K562 (cell line): ENCODE data around the gene CAPZA1. TPM values are rescaled to one million over a fixed set of nuclear protein-coding genes. Genes with fewer than 3 reads are reported as not detected.

Experiments used
- CBFA2T2 ChIP-seq: fragments of 450-650 bp; conservative IDR thresholded peaks from 2 replicates; pipeline ENCODE4 v1.6.1; 2017; ENCODE audit warnings: mild to moderate bottlenecking
- CTBP1 ChIP-seq: fragments of 450-650 bp; IDR thresholded peaks from 2 replicates; pipeline ENCODE4 v1.6.1; 2016; ENCODE audit warnings: borderline replicate concordance
- E2F4 ChIP-seq: sonication (generic); formaldehyde crosslinking; IDR thresholded peaks from 2 replicates; pipeline ENCODE4 v1.8.0; 2022; ENCODE audit warnings: mild to moderate bottlenecking, low read depth, missing genetic modification reagents
- GABPB2 ChIP-seq: fragments of 250-450 bp; sonication (Bioruptor Pico); conservative IDR thresholded peaks from 2 replicates; pipeline ENCODE4 v1.5.1; 2021; ENCODE audit warnings: mild to moderate bottlenecking
- ILF3 ChIP-seq: fragments of 450-650 bp; IDR thresholded peaks from 2 replicates; pipeline ENCODE4 v1.6.1; 2018; ENCODE audit warnings: antibody characterized with exemption, mild to moderate bottlenecking, moderate library complexity, borderline replicate concordance
- JUND ChIP-seq, 2 experiments: IDR thresholded peaks; 2 replicates in 1 of 2; 3 replicates in 1 of 2; pipeline ENCODE4 v1.6.1; 2011; ENCODE audit warnings: borderline replicate concordance in 2 of 2, low read depth in 2 of 2, low read length in 2 of 2, improper control_type of control experiment in 1 of 2, missing biosample characterization in 1 of 2, missing genetic modification characterization in 1 of 2, missing genetic modification reagents in 1 of 2
- MIER1 ChIP-seq: fragments of 450-650 bp; IDR thresholded peaks from 2 replicates; pipeline ENCODE4 v1.6.1; 2016; ENCODE audit warnings: antibody characterized with exemption, mild to moderate bottlenecking, low read depth
- PHB2 ChIP-seq: fragments of 450-650 bp; IDR thresholded peaks from 2 replicates; pipeline ENCODE4 v1.6.1; 2017; ENCODE audit warnings: low read depth
- PML ChIP-seq: IDR thresholded peaks from 2 replicates; pipeline ENCODE4 v1.6.1; 2012; ENCODE audit warnings: low read length, inconsistent platforms
- PRDM10 ChIP-seq: fragments of 450-650 bp; IDR thresholded peaks from 2 replicates; pipeline ENCODE4 v1.6.1; 2018; ENCODE audit not compliant: partially characterized antibody
- RFX5 ChIP-seq: IDR thresholded peaks from 2 replicates; pipeline ENCODE4 v1.6.1; 2011; ENCODE audit warnings: low read depth, mild to moderate bottlenecking, improper control_type of control experiment, low read length
- SMARCE1 ChIP-seq: fragments of 450-650 bp; IDR thresholded peaks from 2 replicates; pipeline ENCODE4 v1.7.1; 2016; ENCODE audit warnings: mild to moderate bottlenecking
- ZNF217 ChIP-seq: sonication (generic); formaldehyde crosslinking; IDR thresholded peaks from 2 replicates; pipeline ENCODE4 v1.8.0; 2022; ENCODE audit warnings: mild to moderate bottlenecking, missing genetic modification reagents
- ZNF507 ChIP-seq: conservative IDR thresholded peaks from 2 replicates; pipeline ENCODE4 v1.6.1; 2017; ENCODE audit warnings: missing genetic modification characterization, missing compliant biosample characterization
- ZNF592 ChIP-seq: fragments of 450-650 bp; IDR thresholded peaks from 2 replicates; pipeline ENCODE4 v1.6.1; 2017; ENCODE audit warnings: antibody characterized with exemption, mild to moderate bottlenecking
- polyA plus RNA-seq, 8 experiments: library from polyadenylated mRNA; depleted of rRNA in 4 of 8; stranded (reverse) in 5 of 8; unstranded in 3 of 8; fragments of >200 nt; fragmentation: Nextera tagmentation in 2 of 8; fragmentation: Illumina TruSeq in 1 of 8; extraction: Ambion mirVana in 2 of 8; extraction: Trizol in 1 of 8; gene quantifications; 2 replicates each; pipeline versions ENCODE4 v1.2.1 to v1.2.3, GENCODE V29; 2011 to 2014; ENCODE audit warnings: inconsistent platforms in 1 of 8, missing spikeins in 1 of 8
- total RNA-seq, 7 experiments: library from RNA; depleted of rRNA in 6 of 7; stranded (reverse); fragments of >200 nt in 6 of 7; fragmentation: Illumina TruSeq in 2 of 7; extraction: Trizol in 2 of 7; gene quantifications; 2 replicates each; pipeline versions ENCODE4 v1.2.1 to v1.2.3, GENCODE V29; 2011 to 2021; ENCODE audit warnings: low replicate concordance in 1 of 7

CAPZA1 gene
- total and polyA plus RNA-seq, 9 of the 15 experiments (the other 6 are each of a cell fraction or from before 2014, with no cell fraction given) = 237 to 1,020 (median 306) TPM

- no peak for TF ChIP-seq E2F4 (CRISPR knock-in tag)
- no peak for TF ChIP-seq ILF3
- peak; percentile 86; the same call in 1 of the 2 replicates for TF ChIP-seq CTBP1
- peak; percentile 73 for TF ChIP-seq PRDM10
- TF ChIP-seq CBFA2T2 = no peak
- TF ChIP-seq ZNF217 (CRISPR knock-in tag) = no peak
- peak; percentile 27; the same call in 1 of the 2 replicates for TF ChIP-seq JUND (IDR thresholded peaks at IDR 0.05; ENCODE audit: borderline replicate concordance, low read depth, low read length)
- TF ChIP-seq JUND (tag; IDR thresholded peaks at IDR 0.05; ENCODE audit: borderline replicate concordance, low read depth, low read length) = peak; percentile 34; the same call in 1 of the 3 replicates
- no peak for TF ChIP-seq PML
- no peak for TF ChIP-seq MIER1
- TF ChIP-seq SMARCE1 = peak; percentile 53; the same call in 1 of the 2 replicates
- TF ChIP-seq ZNF507 (tag) = no peak
- TF ChIP-seq GABPB2 = no peak
- TF ChIP-seq RFX5 = no peak
- peak; percentile 37; the same call in 1 of the 2 replicates for TF ChIP-seq ZNF592
- TF ChIP-seq PHB2 = no peak
These were observed 77.1 kb downstream of the CAPZA1 start (continued) for GRCh38 chr1:112696578-112697314.
